Stimulated activated naive CD8-positive, alpha-beta T cell treated with anti-CD3 and anti-CD28 coated beads, Interleukin-15, Interleukin-2, amounts not matched to agents 100 U/mL and 50 U/mL, for 24 hours (primary cell): ENCODE results near the gene RABGAP1.

Experiments used
- ATAC-seq: fragments of 150-1000 bp; cut with Tn5 transposase; one replicate; pipeline ENCODE4 v1.10.0; 2021
- DNase-seq: peaks from one replicate; pipeline ENCODE4 v3.0.0; 2021

Gene RABGAP1

GRCh38 chr9:123085916-123086315 lies 145.1 kb downstream of the RABGAP1 start:
- ATAC-seq = no peak
- DNase-seq = no peak

GRCh38 chr9:123087359-123087888 lies 146.6 kb downstream of the RABGAP1 start:
- DNase-seq = no peak
- ATAC-seq = no peak

GRCh38 chr9:123089040-123089439 lies 148.2 kb downstream of the RABGAP1 start:
- ATAC-seq (no peak), DNase-seq (no peak)

GRCh38 chr9:123089790-123090189 lies 149.0 kb downstream of the RABGAP1 start:
- ATAC-seq = no peak
- no peak for DNase-seq

- ATAC-seq = no peak
- no peak for DNase-seq
Measured at GRCh38 chr9:123090198-123090896, 149.5 kb downstream of the RABGAP1 start.

DNA sequence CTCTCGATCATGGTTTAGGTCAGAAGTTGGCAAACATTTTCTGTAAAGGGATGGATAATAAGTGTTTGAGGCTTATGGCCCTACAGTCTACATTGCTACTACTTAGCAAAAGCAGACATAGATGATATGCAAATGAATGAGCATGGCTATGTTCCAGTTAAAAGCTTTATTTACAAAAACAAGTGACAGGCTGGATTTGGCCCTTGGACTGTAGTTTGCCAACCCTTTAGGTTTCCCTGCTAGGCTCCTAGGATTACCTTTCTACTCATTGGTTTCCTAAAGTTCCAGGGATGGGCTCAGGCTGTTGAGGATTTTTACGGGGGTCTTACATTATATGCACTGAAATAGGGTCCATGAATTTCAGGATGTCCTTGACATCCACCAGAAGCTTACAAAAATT lies 150.1 kb downstream of the RABGAP1 start:
- no peak for ATAC-seq

DNA sequence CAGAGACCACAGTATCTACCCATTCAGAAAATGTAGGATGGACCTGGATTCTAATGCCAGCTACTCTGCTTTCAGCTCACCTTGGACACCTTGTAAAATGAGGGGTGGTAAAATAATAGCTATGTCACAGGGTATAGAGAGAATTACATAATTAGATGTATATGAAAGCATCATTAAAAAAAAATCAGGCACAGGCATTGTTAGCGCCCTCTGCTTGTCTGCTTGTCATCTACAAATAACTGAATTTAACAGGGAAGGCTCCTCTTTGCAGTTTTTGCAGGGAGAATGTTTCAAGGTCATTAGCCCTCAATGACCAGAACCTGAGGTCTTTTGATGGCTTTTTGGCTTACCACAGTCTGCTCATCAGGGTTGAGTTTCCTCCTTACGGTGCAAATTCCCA lies 150.6 kb downstream of the RABGAP1 start:
- ATAC-seq = no peak
- no peak for DNase-seq

More for the DNA sequence above, 150.1 kb downstream of the RABGAP1 start:
- no peak for DNase-seq

DNA sequence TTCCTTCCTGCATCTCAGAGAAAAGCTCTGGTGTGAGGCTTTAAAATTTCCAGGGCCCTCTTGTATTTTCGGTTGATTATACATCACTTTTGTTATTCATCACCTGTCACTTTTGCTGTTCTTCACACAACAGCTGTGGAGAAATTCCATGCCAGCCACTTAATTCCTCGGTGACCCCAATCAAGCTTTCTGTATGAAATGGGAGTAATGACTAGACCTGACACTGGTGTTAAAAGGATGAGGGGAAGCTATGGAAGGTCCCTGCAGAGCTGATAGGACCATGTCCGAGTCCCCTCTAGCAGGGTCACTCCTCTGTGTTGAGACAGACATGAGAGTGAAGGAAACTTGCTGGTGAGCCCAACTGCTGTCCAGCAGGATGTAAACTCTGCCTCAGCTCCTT lies 152.3 kb downstream of the RABGAP1 start:
- ATAC-seq = no peak
- DNase-seq = no peak

DNA sequence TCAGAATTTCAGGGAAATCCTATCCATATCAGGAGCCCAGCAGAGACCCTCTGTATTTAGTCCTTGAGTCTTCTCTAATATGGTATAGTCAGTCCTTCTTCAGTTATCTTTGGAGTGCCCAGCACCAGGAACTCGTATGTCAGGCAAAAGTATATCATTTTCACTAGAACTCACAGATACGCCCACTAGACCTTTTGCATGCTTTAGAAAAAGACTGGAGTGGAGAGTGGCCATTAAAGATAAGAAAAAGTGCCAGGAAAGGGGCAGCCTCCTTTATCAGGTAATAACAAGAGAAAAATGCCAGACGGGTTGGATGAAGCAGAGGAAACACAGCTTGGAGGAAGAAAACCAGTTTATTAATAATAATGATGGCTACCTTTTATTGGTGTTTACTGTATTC lies 156.2 kb downstream of the RABGAP1 start:
- ATAC-seq (no peak), DNase-seq (no peak)

DNA sequence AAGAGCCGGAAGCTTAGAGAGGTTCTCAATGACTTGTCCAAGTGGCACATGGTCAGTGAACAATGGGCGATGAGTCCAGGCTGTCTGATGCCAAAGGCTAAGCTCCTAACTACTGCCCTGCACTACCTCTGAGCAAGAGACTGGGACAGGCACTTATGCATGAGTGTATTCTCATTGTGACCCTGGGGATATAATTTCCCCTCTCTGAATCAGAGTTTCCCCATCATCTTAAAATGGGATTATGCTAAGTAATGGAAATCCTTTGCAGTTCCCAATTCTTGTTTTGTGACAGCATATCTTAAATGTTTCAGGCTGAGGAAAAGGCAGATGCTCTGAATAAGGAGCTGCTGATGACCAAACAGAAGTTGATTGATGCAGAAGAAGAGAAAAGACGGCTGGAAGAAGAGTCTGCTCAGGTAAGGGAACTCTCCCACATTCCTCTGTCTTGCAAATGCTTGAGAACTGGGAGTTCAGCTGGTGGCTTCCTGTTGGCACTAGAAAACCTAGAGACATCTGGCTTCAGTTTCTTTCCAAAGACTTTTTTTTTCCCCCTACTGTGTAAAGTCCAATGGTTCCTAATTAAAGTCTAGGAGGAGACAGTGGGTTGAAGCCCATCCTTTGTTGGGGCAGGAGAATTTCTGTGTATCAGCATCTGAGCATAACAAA lies 156.7 kb downstream of the RABGAP1 start:
- ATAC-seq (no peak), DNase-seq (no peak)

GRCh38 chr9:123098096-123098459 lies 157.3 kb downstream of the RABGAP1 start:
- no peak for DNase-seq
- ATAC-seq = no peak

GRCh38 chr9:123099042-123099441 lies 158.2 kb downstream of the RABGAP1 start:
- DNase-seq (no peak), ATAC-seq (no peak)

GRCh38 chr9:123099548-123099947 lies 158.7 kb downstream of the RABGAP1 start:
- DNase-seq (no peak), ATAC-seq (no peak)

DNA sequence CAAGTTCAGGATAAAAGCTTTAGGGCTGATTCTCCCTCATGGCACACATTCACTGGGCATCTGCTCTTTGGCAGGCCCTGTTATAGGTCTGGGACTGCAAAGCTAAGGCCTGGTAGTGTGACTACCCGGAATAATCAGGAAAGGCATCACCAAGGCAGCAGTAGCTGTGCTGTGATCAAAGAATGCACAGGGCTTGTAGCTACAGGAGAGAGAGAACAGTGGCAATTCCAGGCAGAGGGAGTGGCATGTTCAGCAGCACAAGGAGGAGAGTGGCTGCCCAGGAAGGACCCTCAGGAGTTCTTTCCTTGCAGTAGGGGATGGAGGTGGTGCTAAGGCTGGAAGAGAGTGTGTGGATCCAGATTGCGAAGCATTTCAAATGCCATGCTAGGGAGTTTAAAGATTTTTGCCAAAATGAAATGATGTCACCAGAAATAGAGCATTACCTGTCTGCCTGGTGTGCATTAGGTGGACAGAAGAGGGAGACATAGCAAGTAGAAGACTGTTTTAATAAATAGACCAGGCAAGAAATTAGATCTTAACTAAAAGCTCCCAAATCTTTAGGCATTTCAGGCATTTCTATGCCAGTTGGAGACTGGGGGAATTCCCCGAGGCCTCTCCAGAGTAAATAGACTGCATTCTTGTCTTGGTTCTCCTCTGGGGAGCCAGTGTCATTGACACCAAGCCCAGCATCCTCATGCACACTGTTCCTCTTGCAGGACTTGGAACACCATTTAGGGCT lies 161.7 kb downstream of the RABGAP1 start:
- DNase-seq = no peak
- no peak for ATAC-seq

DNA sequence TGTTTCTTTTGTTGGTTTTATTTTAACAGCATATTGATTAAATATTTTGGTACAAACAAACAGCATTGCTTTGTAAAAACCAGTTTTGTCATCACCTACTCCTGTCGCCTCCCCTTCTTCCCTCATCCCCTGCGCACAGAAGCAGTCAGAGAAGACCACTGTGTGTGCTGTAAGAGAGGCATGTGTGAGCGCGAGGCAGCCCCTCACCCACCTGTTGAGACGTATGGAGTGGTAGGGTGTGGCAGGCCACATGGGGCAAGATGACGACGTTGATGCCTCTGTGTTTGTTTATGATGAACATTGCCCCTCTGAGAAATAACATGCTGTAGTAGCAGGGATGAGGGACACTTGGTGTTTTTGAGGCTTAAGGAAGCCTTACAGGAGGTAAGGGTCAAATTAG lies 164.0 kb downstream of the RABGAP1 start:
- ATAC-seq (no peak), DNase-seq (no peak)

DNA sequence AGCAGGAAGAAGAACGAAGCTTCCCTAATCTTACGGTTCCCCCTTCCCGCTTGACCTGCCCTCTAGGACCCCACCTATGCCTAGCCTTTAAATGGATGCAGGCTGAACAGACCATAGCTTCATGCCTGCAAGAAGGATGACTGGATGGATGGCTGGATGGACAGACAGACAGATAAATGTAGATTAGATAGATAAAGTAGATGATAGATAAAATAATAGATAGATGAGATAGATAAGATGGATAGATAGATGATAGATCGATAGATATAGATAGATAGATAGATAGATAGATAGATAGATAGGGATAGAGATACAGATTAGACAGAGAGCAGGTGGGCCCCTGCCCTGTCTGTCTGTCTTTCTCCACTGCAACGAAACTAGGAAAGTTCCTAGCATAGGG lies 164.7 kb downstream of the RABGAP1 start:
- DNase-seq (no peak), ATAC-seq (no peak)

- no peak for ATAC-seq
- no peak for DNase-seq
Measured at GRCh38 chr9:123107639-123108285, 166.9 kb downstream of the RABGAP1 start.

DNA sequence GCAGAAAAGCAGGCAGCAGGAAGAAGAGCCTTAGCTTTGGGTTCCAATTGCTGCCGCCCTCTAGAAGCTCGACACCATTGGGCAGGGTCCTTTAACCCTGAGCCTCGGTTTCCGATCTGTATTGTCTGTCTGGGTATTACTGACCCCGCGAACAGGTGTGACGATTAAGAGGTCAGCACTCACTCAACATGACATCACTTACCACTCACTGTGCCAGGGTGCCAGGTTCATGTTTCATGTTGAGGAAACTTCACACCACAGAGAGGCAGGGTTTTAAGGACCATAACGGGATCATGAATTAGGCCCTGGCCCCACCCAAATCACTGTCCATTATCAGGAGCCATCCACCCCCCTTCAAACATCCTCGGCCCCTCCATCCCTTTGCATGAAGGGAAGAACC lies 168.2 kb downstream of the RABGAP1 start:
- DNase-seq = no peak
- no peak for ATAC-seq

- ATAC-seq (no peak), DNase-seq (no peak)
Measured at GRCh38 chr9:123109540-123110279, 168.9 kb downstream of the RABGAP1 start.

DNA sequence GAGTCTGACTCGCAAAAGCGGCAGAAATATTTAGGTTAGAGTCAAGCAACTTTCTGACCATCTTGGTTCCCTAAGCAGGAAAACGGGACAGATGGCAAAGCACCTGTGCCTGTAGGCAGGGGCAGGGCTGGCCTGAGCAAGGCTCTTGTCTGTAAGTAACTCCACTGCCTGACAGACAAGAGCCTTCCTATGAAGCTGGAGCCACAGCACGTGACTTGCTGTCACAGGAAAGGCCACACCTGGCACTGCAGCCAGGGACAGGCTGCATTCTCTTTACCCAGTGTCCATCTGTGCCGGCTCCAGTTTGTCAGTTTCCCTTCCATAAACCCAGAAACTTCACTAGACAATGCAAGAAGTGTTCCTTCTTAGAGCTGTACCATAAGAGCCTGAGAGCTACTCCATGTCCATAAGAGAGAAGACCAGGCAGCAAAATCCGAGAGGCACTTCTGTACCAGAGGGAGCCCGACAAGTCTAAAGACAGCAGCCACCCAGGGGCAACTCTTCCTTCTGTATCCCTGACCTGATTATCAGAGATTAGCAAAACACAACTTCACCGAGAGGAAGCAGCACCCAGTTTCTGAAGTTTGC lies 170.7 kb downstream of the RABGAP1 start:
- ATAC-seq (no peak), DNase-seq (no peak)
